DMS153 treated with DMSO at 0.1 percent for 48 hours (cell line): ENCODE data around the gene ZACN.
A peak's percentile ranks its signal among the peaks of the same experiment; 100 is the strongest.

Experiments
- DNase-seq: peaks from one replicate; lab custom pipeline; 2025; ENCODE audit not compliant: unreplicated experiment; lab: John Stamatoyannopoulos, UW

ZACN gene

GRCh38 chr17:76131051-76131691, 52.2 kb downstream of the ZACN start:
- no peak for DNase-seq

- DNase-seq = peak; percentile 90
Observed at GRCh38 chr17:76131692-76132573, 53.0 kb downstream of the ZACN start.
